ENCODE data around the gene FUT3.
"Not testable (repeated sequence)": the region's sequence is repeated elsewhere in the genome, so short reads cannot be mapped to it uniquely, and the experiment has no call there.

FUT3 gene

GRCh38 chr19:5857203-5858081 is 6.2 kb upstream of the FUT3 start:
- H2AFZ ChIP-seq (ENCODE audit: low read depth, low read length), result no peak overlapping the region
- no peaks in the 10 kb centered on the region for H3K79me2 ChIP-seq (ENCODE audit: low read length)
- H3K9ac ChIP-seq (ENCODE audit: low read length), result no peak overlapping the region
- no peaks in the 10 kb centered on the region for H3K36me3 ChIP-seq (replicated peaks; ENCODE audit: low read depth, low read length)
- no peaks in the 10 kb centered on the region for H3K4me1 ChIP-seq (ENCODE audit: low read length)
- H3K4me2 ChIP-seq (ENCODE audit: low read length), result no peak overlapping the region
- no peaks in the 10 kb centered on the region for H4K20me1 ChIP-seq (ENCODE audit: insufficient read depth, low read length)
- H3K27ac ChIP-seq (ENCODE audit: low read length), result no peak overlapping the region
- peaks cover 15% of the 10 kb centered on the region for H3K27me3 ChIP-seq (ENCODE audit: low read depth, low read length)
- H3K9me3 ChIP-seq (ENCODE audit: insufficient read depth, low read length), result no peaks in the 10 kb centered on the region; the same call in 1 of the 2 replicates
- no peak for TF ChIP-seq EZH2phosphoT487 (IDR thresholded peaks at IDR 0.05; ENCODE audit: low read depth)
- TF ChIP-seq CTCF (IDR thresholded peaks at IDR 0.05; ENCODE audit: low read depth, low read length), result no peak
- H3K4me3 ChIP-seq (ENCODE audit: low read length), result no peak overlapping the region

- H3K27ac ChIP-seq (ENCODE audit: low read length); H3K4me2 ChIP-seq (ENCODE audit: low read length); H3K4me1 ChIP-seq (ENCODE audit: low read length); H3K4me3 ChIP-seq (ENCODE audit: low read length); H4K20me1 ChIP-seq (ENCODE audit: insufficient read depth, low read length); H3K36me3 ChIP-seq (replicated peaks; ENCODE audit: low read depth, low read length); H2AFZ ChIP-seq (ENCODE audit: low read depth, low read length); H3K9ac ChIP-seq (ENCODE audit: low read length); H3K9me3 ChIP-seq (ENCODE audit: insufficient read depth, low read length); H3K79me2 ChIP-seq (ENCODE audit: low read length): not testable (repeated sequence)
- H3K27me3 ChIP-seq (ENCODE audit: low read depth, low read length), result peaks cover 17% of the 10 kb centered on the region
These were observed 3.9 kb upstream of the FUT3 start for GRCh38 chr19:5855151-5855550.

GRCh38 chr19:5854121-5854520 is 2.9 kb upstream of the FUT3 start:
- H3K36me3 ChIP-seq (replicated peaks; ENCODE audit: low read depth, low read length); H3K79me2 ChIP-seq (ENCODE audit: low read length); H4K20me1 ChIP-seq (ENCODE audit: insufficient read depth, low read length): not testable (repeated sequence)

GRCh38 chr19:5850743-5851293 is 431 bp downstream of the FUT3 start:
- Histone ChIP-seq H3K9ac (ENCODE audit: low read length) (no peak overlapping the region), H2AFZ (ENCODE audit: low read depth, low read length) (no peak overlapping the region; the same call in 1 of the 2 replicates), H3K4me1 (ENCODE audit: low read length) (no peaks in the 10 kb centered on the region), H3K36me3 (replicated peaks; ENCODE audit: low read depth, low read length) (no peaks in the 10 kb centered on the region), H3K27ac (ENCODE audit: low read length) (no peak overlapping the region), H3K79me2 (ENCODE audit: low read length) (no peaks in the 10 kb centered on the region), H3K27me3 (ENCODE audit: low read depth, low read length) (peaks cover 21% of the 10 kb centered on the region), H3K4me2 (ENCODE audit: low read length) (peak overlapping the region; percentile 12; the same call in 1 of the 2 replicates), H3K9me3 (ENCODE audit: insufficient read depth, low read length) (no peaks in the 10 kb centered on the region), H3K4me3 (ENCODE audit: low read length) (0 out of 2 replicates have a peak overlapping the region, but pooled peaks have one; percentile 1), H4K20me1 (ENCODE audit: insufficient read depth, low read length) (no peaks in the 10 kb centered on the region)
- TF ChIP-seq CTCF (IDR thresholded peaks at IDR 0.05; ENCODE audit: low read depth, low read length), result no peak
- TF ChIP-seq EZH2phosphoT487 (IDR thresholded peaks at IDR 0.05; ENCODE audit: low read depth), result no peak

More at GRCh38 chr19:5854121-5854520, 2.9 kb upstream of the FUT3 start:
- H3K4me1 ChIP-seq (ENCODE audit: low read length); H3K4me3 ChIP-seq (ENCODE audit: low read length); H2AFZ ChIP-seq (ENCODE audit: low read depth, low read length); H3K4me2 ChIP-seq (ENCODE audit: low read length); H3K9me3 ChIP-seq (ENCODE audit: insufficient read depth, low read length); H3K27ac ChIP-seq (ENCODE audit: low read length); H3K9ac ChIP-seq (ENCODE audit: low read length): not testable (repeated sequence)
- H3K27me3 ChIP-seq (ENCODE audit: low read depth, low read length), result peaks cover 20% of the 10 kb centered on the region

- Histone ChIP-seq H4K20me1 (ENCODE audit: insufficient read depth, low read length) (no peaks in the 10 kb centered on the region), H3K4me3 (ENCODE audit: low read length) (no peak overlapping the region), H3K79me2 (ENCODE audit: low read length) (no peaks in the 10 kb centered on the region), H3K4me2 (ENCODE audit: low read length) (no peak overlapping the region), H3K9me3 (ENCODE audit: insufficient read depth, low read length) (no peaks in the 10 kb centered on the region), H3K27me3 (ENCODE audit: low read depth, low read length) (peaks cover 17% of the 10 kb centered on the region), H3K36me3 (replicated peaks; ENCODE audit: low read depth, low read length) (no peaks in the 10 kb centered on the region), H3K9ac (ENCODE audit: low read length) (no peak overlapping the region), H2AFZ (ENCODE audit: low read depth, low read length) (no peak overlapping the region), H3K4me1 (ENCODE audit: low read length) (no peaks in the 10 kb centered on the region), H3K27ac (ENCODE audit: low read length) (no peak overlapping the region)
- TF ChIP-seq EZH2phosphoT487 (IDR thresholded peaks at IDR 0.05; ENCODE audit: low read depth) (no peak), CTCF (IDR thresholded peaks at IDR 0.05; ENCODE audit: low read depth, low read length) (no peak)
These were observed 1.1 kb downstream of the FUT3 start for GRCh38 chr19:5850189-5850588.

GRCh38 chr19:5848621-5849020 is 2.6 kb downstream of the FUT3 start:
- H3K27ac ChIP-seq (ENCODE audit: low read length); H3K9me3 ChIP-seq (ENCODE audit: insufficient read depth, low read length); H2AFZ ChIP-seq (ENCODE audit: low read depth, low read length); H3K79me2 ChIP-seq (ENCODE audit: low read length); H3K4me2 ChIP-seq (ENCODE audit: low read length); H4K20me1 ChIP-seq (ENCODE audit: insufficient read depth, low read length); H3K4me3 ChIP-seq (ENCODE audit: low read length); H3K9ac ChIP-seq (ENCODE audit: low read length); H3K4me1 ChIP-seq (ENCODE audit: low read length); H3K36me3 ChIP-seq (replicated peaks; ENCODE audit: low read depth, low read length): not testable (repeated sequence)
- H3K27me3 ChIP-seq (ENCODE audit: low read depth, low read length), result peaks cover 15% of the 10 kb centered on the region; the same call in 1 of the 2 replicates

GRCh38 chr19:5847846-5848245 is 3.4 kb downstream of the FUT3 start:
- H3K79me2 ChIP-seq (ENCODE audit: low read length); H2AFZ ChIP-seq (ENCODE audit: low read depth, low read length); H3K4me3 ChIP-seq (ENCODE audit: low read length); H3K4me1 ChIP-seq (ENCODE audit: low read length); H3K9ac ChIP-seq (ENCODE audit: low read length); H3K27ac ChIP-seq (ENCODE audit: low read length); H3K36me3 ChIP-seq (replicated peaks; ENCODE audit: low read depth, low read length); H3K9me3 ChIP-seq (ENCODE audit: insufficient read depth, low read length); H3K4me2 ChIP-seq (ENCODE audit: low read length); H4K20me1 ChIP-seq (ENCODE audit: insufficient read depth, low read length): not testable (repeated sequence)
- peaks cover 15% of the 10 kb centered on the region; the same call in 1 of the 2 replicates for H3K27me3 ChIP-seq (ENCODE audit: low read depth, low read length)

Data from OCI-LY3 (cell line).